M059J (cell line): Measurements from ENCODE around the gene PGD. TPM values are rescaled to one million over a fixed set of nuclear protein-coding genes. Genes with fewer than 3 reads are reported as not detected.
A peak's percentile ranks its signal among the peaks of the same experiment; 100 is the strongest.
"Not testable (repeated sequence)": the region's sequence is repeated elsewhere in the genome, so short reads cannot be mapped to it uniquely, and the experiment has no call there.

ENCODE experiments used
- DNase-seq: peaks from one replicate; pipeline ENCODE4 v3.0.0-alpha.2; 2012; ENCODE audit warnings: low read depth
- total RNA-seq: library from RNA; depleted of rRNA; stranded (reverse); fragments of >200 nt; shearing (Covaris generic); gene quantifications from 2 replicates; pipeline ENCODE4 v1.2.3, GENCODE V29; 2014

PGD gene
- total RNA-seq, 1 experiment from 2014 or later: 62.3 TPM

DNA sequence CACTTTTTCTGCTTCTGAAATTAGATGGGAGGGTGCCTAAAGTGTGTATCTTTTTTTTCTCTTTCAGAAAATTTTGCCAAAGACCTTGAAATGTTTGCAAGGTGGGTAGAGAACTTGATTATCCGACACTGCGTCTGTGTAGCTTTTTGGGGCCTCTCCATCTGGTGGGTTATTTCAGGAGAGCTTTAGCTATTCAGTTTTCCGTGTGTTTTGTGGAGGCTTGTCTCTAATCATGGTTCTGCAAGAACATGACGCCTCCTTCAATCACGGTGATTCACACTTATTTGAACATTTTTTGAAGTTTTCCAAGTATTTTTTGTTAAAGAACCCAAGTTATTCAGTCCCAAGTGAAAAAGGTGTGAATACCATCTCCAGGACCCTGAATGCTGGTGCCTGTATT, 35.7 kb downstream of the PGD start:
- no peak for DNase-seq

DNA sequence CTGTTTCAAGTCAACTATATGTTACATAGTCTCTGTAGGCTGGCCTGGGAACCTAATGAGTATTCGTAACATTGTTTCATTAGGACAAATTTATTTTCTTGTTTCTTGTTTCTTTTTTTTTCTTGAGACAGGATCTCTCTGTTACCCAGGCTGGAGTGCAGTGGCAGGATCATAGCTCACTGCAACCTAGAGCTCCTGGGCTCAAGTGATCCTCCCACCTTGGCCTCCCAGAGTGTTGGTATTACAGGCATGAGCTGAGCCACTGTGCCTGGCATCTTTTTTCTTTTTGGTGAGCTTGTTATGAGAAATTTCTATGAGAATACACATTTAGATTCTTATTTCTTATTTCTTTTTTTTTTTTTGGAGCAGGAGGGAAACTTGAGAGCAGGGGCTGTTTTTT, 38.2 kb downstream of the PGD start:
- no peak for DNase-seq

DNA sequence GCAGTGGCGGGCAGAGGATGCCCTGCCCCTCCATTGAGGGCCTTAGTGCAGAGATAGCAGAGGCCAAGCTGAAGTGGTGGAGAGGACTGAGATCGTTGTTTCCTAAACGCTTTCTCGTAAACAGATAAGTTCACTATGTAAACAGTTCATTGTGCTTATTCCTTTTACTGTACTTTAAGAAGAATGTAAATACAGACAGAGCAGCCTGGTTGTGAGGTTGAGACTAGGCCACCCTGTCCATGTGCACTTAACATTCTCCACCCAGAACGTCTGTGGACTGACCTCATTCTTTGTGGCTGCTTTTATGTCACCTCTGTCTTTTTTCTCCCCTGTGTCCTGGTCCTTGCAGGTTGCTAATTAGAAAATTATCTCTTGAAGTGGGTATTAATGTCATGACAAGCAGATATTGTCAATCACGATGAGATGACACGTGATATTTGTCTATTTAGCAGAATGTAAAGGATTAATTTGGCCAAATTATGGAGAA, 39.9 kb downstream of the PGD start:
- no peak for DNase-seq

DNA sequence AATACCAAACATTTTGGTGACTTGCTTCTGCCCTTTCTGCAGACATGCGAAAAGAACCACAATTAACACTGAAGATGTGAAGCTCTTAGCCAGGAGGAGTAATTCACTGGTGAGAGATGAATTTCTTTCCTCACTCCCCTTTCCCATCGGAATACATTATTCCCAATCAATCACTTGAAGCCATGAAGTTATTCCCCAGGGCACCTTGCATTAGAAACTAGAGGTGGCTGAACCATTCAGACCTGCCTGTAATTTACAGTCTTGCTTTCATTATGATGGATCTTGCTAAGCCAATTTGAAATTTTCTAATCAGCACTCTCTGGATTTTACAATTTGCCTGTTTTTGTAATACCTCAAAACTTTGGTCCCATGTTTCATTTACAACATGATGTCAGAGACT, 41.4 kb downstream of the PGD start:
- no peak for DNase-seq

DNA sequence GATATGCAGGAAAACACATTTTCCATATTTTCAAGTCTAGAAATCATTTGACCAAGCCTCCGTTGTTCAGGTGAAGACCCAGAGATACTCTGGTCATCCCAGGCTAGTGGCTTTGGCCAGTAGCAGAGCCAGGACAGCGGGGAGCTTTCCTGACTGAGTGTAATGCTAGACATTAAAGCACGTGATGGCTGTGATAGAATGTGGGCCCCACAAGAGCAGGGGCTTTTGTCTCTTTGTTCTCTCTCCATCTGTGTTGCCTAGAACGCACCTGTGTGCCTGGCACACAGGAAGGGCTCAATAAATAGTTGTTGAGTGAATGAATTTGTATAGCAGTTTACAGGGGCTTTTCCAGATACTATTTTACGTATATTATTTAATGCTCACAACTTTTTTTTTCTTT, 41.9 kb downstream of the PGD start:
- DNase-seq: no peak

DNA sequence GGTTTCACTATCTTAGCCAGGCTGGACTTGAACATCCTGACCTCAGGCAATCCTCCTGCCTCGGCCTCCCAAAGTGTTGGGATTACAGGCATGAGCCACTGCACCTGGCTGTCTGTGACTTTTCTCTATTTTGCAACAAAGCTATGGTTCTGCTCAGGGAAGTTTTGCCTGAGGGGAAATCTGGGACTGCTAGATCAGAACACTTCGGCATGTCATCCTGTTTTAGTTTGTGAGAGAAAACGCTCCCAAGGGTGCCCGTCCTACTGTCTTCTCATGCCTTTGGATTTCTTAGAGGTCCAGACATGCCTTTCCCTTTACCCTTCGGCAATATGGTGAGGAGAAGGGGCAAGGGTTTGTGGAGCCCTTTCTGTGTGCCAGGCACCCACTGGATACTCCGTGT, 45.4 kb downstream of the PGD start:
- no peak for DNase-seq

DNA sequence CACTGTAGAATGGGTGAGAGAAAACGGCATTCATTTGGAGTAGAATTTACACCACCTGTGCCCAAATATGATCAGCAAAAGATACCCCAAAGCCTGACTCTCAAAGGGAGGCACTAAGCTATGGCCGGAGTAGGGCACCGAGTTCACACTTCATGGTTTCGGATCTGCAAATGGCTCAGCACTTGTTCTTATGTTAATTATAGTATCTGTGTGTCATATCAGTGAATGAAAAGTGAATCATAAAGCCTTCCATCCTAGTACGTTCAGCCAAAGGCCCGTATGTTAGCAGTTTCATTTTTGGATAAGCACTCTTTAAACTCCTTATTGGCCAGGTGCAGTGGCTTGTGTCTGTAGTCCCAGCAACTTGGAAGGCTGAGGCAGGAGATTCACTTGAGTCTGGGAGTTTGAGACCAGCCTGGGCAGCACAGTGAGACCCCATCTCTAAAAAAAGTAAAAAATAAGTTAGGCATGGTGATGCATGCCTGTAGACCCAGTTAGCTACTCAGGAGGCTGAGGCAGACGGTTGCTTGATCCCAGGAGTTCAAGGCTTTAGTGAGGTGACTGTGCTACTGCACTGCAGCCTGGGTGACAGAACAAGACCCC, 46.0 kb downstream of the PGD start:
- DNase-seq: no peak

DNA sequence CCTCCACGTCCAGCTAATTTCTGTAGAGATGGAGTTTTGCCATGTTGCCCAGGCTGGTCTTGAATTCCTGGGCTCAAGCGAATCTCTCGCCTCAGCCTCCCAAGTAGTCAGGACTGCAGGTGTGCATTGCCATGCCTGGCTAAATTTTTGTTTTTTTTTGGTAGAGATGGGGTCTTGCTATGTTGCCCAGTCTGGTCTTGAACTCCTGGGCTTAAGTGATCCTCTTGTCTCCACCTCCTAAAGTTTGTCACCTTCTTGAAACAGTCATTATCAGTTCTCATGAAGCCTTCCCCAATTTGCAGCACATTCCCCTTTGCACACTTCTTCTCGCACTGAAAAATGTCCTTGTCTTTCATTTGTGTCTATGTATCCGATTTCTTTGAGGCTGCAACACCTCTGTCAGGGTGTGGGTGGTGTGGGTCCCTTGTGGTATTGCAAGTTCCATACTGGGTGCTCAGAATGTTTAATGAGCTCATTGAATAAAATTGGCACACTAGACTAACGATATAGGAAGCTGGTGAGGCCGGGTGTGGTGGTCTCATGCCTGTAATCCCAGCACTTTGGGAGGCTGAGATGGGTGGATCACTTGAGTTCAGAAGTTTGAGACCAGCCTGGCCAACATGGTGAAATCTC, 48.0 kb downstream of the PGD start:
- no peak for DNase-seq

DNA sequence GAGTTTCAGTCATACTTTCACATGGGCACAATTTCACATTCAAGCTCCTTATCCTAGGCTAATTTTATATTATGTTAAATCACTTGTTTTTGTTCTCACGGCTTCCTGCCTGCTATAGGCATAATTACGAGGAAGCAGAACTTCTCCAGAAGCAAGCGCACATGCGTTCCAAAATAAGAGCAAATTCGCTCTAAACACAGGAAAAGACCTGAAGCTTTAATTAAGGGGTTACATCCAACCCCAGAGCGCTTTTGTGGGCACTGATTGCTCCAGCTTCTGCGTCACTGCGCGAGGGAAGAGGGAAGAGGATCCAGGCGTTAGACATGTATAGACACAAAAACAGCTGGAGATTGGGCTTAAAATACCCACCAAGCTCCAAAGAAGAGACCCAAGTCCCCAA, 50.9 kb downstream of the PGD start, which contains the start of gene CORT:
CORT (plus strand) TSS at position 281 of the 400 bp plus-strand sequence. CDS start 193 bp downstream, outside the sequence.
- no peak for DNase-seq

DNA sequence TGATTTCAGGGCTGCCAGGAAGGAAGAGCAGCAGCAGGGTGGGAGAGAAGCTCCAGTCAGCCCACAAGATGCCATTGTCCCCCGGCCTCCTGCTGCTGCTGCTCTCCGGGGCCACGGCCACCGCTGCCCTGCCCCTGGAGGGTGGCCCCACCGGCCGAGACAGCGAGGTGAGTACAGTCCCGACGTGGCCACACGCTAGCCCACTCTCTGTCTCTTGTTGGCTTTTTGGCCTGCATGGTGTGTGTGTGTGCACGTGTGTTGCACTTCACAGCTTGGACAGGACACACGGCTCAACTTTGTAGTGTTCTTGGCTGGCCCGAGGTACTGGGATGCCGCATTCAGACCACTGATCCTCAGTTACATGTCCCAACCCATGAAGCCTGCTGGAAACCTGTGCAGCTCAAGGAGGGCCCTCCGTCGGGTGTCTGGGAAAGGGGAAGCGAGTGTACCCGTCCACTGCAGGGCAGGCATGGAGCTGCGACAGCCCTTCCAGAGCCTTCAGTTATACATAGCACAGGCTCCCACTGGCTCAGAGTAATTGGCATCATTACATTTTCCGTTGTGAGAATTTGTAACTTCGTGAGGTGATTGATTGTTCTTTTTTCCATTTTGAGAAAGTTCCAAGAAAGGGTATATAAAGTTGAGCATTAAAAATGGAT, 51.4 kb downstream of the PGD start:
- DNase-seq: no peak

DNA sequence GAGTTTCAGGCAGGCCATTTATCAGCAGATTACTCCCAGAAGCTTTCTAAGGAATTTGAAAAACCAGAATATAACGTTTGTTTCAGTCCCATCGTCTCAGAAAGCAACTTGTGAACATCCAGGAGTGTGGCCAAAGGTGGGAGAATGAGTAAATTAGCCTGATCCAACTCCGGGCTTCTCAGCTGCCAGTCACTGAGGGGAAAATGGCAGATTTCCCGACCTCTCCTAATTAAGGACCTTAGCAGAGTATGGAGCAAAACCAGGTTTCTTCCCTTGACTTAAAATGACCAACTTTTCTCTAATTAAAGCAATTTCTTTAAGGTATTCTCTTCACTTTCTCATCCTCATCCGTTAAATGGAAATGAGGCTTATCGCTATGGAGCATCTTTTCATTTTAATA, 52.0 kb downstream of the PGD start:
- no peak for DNase-seq

DNA sequence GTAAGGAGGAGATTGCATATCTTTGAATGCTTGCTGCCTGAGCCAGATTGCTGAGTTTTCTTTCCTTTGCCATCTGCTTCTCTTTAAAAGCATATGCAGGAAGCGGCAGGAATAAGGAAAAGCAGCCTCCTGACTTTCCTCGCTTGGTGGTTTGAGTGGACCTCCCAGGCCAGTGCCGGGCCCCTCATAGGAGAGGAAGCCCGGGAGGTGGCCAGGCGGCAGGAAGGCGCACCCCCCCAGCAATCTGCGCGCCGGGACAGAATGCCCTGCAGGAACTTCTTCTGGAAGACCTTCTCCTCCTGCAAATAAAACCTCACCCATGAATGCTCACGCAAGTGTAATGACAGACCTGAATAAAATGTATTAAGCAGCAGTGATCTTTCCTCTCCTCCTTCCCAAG, 52.4 kb downstream of the PGD start:
- peak; percentile 34 for DNase-seq

DNA sequence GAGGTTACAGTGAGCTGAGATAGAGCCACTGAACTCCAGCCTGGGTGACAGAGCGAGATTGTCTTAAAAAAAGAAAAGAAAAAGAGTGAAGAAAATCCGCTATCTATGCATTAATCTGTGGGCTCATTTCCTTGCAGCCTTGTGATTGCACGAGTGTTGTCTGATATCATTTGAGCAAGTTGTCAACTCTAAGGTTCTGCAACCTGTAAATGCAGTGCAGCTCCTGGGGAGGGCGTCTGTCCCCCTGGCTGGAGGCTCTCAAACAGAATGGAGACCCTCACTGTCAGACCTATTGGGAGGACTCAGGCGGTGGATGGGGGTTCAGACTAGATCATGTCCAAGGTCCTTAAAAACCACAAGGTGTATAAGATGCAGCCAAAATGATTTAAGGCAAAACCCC, 57.2 kb downstream of the PGD start:
- no peak for DNase-seq

DNA sequence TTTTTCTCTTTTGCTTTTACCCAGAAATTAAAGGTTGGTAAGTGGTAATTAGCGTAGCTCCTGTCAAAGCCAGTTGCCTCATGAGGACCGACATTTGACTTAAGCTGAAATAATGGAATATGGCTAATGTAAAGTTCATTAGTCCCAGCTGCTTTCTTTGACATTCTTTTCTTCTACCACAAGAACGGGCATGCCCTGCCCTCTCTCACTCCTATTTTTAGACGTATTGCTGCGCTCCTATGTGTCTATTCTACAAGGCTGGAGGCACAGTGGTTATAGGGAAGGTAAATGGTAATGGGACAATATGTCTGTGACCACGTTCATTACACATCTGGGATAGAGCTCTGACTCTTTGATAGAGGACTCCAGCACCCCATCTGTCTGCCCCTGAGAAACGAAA, 57.8 kb downstream of the PGD start:
- no peak for DNase-seq

DNA sequence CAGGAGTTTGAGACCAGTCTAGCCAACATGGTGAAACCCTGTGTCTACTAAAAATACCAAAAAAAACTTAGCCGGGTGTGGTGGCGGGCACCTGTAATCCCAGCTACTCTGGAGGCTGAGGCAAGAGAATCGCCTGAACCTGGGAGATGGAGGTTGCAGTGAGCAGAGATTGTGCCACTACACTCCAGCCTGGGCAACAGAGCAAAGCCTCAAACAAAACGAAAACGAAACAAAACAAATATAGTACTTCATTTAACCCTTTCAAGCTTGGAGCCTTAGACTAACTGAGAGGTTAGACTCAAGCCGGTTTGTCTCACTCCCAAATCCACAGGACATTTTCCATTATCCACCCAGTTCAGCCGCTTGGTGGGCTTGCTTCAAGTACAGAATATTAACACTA, 58.6 kb downstream of the PGD start:
- not testable (repeated sequence) for DNase-seq

DNA sequence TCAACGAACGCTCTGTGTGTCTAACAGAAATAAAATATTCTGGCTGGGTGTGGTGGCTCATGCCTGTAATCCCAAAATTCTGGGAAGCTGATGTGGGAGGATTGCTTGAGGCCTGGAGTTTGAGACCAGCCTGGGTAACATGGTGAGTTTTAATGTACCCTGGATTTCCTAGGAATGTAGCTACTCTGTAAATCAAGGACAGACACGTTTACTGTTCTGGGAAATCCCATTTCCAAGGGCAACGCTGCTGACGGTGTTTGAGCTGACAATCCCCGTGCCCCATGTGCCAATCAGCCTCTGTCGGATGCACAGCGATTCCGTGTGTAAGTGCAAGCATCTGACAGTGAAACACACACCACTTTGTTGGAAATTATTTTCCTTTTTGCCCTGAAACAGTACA, 59.0 kb downstream of the PGD start:
- DNase-seq: no peak

DNA sequence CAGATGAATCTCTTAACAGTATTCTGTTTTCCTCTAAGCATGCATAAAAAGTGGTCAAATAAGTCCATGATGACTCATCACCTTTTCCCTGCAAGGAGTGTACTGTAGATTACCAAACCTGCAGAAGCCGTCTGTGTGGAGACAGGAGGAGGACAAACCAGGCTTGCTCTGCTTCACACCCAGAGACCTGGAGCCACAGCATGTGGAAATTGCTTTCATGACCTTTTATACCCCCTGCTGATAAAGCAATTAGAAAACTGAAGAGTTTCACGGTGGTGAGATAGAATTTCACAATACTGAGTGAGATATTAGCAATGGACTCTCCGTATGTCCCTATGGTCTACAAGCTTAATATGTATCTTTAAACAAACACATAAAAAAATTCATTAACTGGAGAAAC, 60.3 kb downstream of the PGD start:
- DNase-seq: peak; percentile 90

DNA sequence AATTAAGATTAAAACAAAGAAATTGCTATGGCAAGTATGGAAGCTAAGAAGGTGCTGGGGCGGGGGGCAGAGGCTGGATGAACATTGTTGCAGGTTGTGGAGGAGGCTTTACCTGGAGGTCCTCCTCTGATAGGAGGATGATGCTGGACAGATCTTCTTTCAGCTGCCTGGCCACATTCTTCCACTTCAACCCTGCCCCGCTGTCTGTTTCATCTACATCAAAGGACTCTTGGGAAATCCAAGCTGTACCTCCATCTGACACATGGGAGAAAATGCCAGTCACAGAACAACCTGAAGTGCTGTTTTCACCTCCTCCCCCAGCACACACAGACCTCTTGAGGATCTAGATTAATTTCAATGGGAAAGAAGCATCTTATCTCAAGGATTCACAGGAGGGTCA, 68.2 kb downstream of the PGD start:
- no peak for DNase-seq

DNA sequence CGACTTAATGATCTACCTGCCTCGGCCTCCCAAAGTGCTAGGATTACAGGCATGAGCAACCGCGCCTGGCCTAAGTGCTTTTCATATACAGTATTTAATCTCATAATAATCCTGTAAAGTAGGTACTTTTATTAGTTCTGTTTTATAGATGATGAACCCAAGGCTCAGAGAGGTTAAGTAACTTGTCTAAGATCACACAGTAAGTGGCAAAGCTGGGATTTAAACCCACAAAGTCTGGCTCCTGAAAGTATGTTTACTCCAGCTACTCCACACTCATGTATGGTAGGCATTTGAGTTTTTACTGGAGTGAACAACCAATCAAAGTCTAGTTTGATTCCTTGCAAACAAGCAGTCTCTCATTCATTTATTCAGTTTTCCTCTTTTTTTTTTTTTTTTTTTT, 71.2 kb downstream of the PGD start:
- no peak for DNase-seq
